CD4-positive, alpha-beta memory T cell (primary cell): ENCODE measurements around the gene PAH. TPM values are rescaled to one million over a fixed set of nuclear protein-coding genes. Genes with fewer than 3 reads are reported as not detected.

Experiments used
- polyA plus RNA-seq, 2 donors: library from polyadenylated mRNA; unstranded; fragments of 300-500 nt; fragmentation: Illumina TruSeq; gene quantifications; one replicate each; pipeline ENCODE4 v1.2.3, GENCODE V29; 2021
- total RNA-seq, 2 experiments: library from RNA; stranded (reverse); gene quantifications; one replicate each; pipeline ENCODE4 v1.2.3, GENCODE V29; 2021

PAH gene
- total and polyA plus RNA-seq, 4 experiments from 2014 or later: not detected

Other genes starting within 250 kb of the PAH start
- not detected for gene ASCL1, start 40.4 kb upstream of the PAH start, total RNA-seq
- not detected for gene ASCL1, start 40.4 kb upstream of the PAH start, polyA plus RNA-seq